A673 (cell line): ENCODE results near the gene SLC66A2. TPM values are rescaled to one million over a fixed set of nuclear protein-coding genes. Genes with fewer than 3 reads are reported as not detected.

Source experiments
- BruUV-seq: library from RNA; stranded (reverse); fragments of 400-500 nt; replicated peaks from 2 replicates; lab custom pipeline; 2021; lab: Mats Ljungman, UMichigan
- CTCF ChIA-PET: fragments of 300-600 bp; sonication (Branson Sonifier 250); formaldehyde crosslinking; loops from one replicate; lab custom pipeline; 2022; ENCODE audit warnings: antibody characterized with exemption; lab: Charles Lee
- POLR2A ChIA-PET: fragments of 300-600 bp; sonication (Branson Sonifier 250); formaldehyde crosslinking; loops from one replicate; lab custom pipeline; 2022; ENCODE audit warnings: antibody characterized with exemption; ENCODE audit not compliant: low non-redundant PET; lab: Charles Lee
- DNase-seq: peaks from one replicate; pipeline ENCODE4 v3.0.0-alpha.2; 2015; ENCODE audit warnings: low spot score
- H3K27ac ChIP-seq: fragments of 200-600 bp; sonication (generic); 2 replicates; pipeline ENCODE4 v1.5.1; 2016; ENCODE audit warnings: mixed run types, low read depth, mild to moderate bottlenecking, mixed read lengths, antibody characterized with exemption, low read length; ENCODE audit not compliant: poor library complexity, severe bottlenecking
- H3K27me3 ChIP-seq: fragments of 200-600 bp; sonication (generic); replicated peaks from 2 replicates; pipeline ENCODE4 v1.6.1; 2017; ENCODE audit warnings: mixed run types, low read depth, mild to moderate bottlenecking, mixed read lengths, antibody characterized with exemption, low read length; ENCODE audit not compliant: insufficient read depth, poor library complexity
- H3K36me3 ChIP-seq: fragments of 200-600 bp; sonication (generic); 2 replicates; pipeline ENCODE4 v1.6.1; 2016; ENCODE audit warnings: mixed run types, mild to moderate bottlenecking, mixed read lengths, antibody characterized with exemption, low read length; ENCODE audit not compliant: insufficient read depth, poor library complexity, severe bottlenecking
- H3K4me1 ChIP-seq: fragments of 200-600 bp; sonication (generic); 2 replicates; pipeline ENCODE4 v1.6.1; 2017; ENCODE audit warnings: mixed run types, mild to moderate bottlenecking, mixed read lengths, antibody characterized with exemption, low read length; ENCODE audit not compliant: insufficient read depth, poor library complexity, severe bottlenecking
- H3K4me3 ChIP-seq: fragments of 200-600 bp; sonication (generic); 2 replicates; pipeline ENCODE4 v1.5.1; 2016; ENCODE audit warnings: low read depth, mixed run types, mild to moderate bottlenecking, mixed read lengths, low read length; ENCODE audit not compliant: poor library complexity, severe bottlenecking
- H3K9me3 ChIP-seq: fragments of 200-600 bp; sonication (generic); 2 replicates; pipeline ENCODE4 v1.6.1; 2016; ENCODE audit warnings: mixed run types, low read depth, mild to moderate bottlenecking, mixed read lengths, antibody characterized with exemption, low read length; ENCODE audit not compliant: poor library complexity, severe bottlenecking
- EZH2 ChIP-seq: fragments of 200-600 bp; sonication (generic); IDR thresholded peaks from 2 replicates; pipeline ENCODE4 v1.6.1; 2017; ENCODE audit warnings: borderline replicate concordance, low read depth, mild to moderate bottlenecking, mixed read lengths, antibody characterized with exemption, low read length; ENCODE audit not compliant: poor library complexity, severe bottlenecking
- intact Hi-C: fragments of 100-400 bp; cut with micrococcal nuclease; formaldehyde crosslinking; loops from one replicate; pipeline ENCODE4 v1.10.0; 2022; ENCODE audit not compliant: unreplicated experiment
- total RNA-seq: library from RNA; stranded (reverse); gene quantifications from 2 replicates; pipeline ENCODE4 v1.2.3, GENCODE V29; 2021
- TF ChIP-seq, protein P1 (sequence below): fragments of 300-800, 200-600 bp; sonication (generic); conservative IDR thresholded peaks from 2 replicates; pipeline ENCODE4 v1.5.1; 2017; ENCODE audit warnings: low read depth, mild to moderate bottlenecking, antibody characterized with exemption, low read length, moderate library complexity, mixed read lengths

The SLC66A2 gene
- total RNA-seq, 1 experiment from 2014 or later, result 28.0 TPM

DNA sequence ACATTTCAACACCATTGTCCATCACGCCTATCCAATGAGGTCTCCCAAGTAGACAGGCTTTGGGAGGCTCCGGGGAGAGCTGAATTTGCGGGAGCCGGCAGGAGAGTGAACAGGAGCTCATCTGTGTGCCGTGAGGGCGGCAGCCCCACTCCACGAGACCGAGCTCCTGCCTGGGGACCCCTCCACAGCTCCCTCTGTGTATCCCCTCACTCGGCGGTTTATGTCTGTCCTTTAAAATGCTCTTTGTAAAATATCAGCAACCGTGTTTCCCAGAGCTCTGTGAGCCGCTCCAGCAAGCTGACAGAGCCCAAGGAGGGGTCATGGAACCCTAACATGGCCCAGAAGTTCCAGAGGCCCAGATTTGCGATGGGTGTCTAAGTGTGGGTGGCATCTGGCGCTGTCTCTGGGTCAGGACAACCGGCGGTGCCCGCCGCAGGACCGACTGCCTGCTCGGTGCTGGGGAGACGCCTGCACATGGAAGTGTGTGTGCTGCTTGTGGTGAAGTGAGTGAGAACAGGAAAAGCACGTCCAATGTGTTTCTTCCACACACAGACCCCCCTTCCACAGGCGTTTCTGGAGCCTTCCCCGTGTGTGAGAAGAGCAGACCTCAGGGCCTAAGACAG, 34.8 kb downstream of the SLC66A2 start:
- TF ChIP-seq EZH2, result no peak
- TF ChIP-seq, protein P1, sequence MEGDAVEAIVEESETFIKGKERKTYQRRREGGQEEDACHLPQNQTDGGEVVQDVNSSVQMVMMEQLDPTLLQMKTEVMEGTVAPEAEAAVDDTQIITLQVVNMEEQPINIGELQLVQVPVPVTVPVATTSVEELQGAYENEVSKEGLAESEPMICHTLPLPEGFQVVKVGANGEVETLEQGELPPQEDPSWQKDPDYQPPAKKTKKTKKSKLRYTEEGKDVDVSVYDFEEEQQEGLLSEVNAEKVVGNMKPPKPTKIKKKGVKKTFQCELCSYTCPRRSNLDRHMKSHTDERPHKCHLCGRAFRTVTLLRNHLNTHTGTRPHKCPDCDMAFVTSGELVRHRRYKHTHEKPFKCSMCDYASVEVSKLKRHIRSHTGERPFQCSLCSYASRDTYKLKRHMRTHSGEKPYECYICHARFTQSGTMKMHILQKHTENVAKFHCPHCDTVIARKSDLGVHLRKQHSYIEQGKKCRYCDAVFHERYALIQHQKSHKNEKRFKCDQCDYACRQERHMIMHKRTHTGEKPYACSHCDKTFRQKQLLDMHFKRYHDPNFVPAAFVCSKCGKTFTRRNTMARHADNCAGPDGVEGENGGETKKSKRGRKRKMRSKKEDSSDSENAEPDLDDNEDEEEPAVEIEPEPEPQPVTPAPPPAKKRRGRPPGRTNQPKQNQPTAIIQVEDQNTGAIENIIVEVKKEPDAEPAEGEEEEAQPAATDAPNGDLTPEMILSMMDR, result no peak
- Histone ChIP-seq H3K36me3 (peaks cover 7% of the 10 kb centered on the region), H3K27me3 (no peaks in the 10 kb centered on the region), H3K27ac (no peak overlapping the region), H3K4me3 (no peak overlapping the region), H3K9me3 (no peaks in the 10 kb centered on the region), H3K4me1 (no peaks in the 10 kb centered on the region)
- intact Hi-C loops, result no loop called here
- POLR2A ChIA-PET, result no interaction called here
- no peak for DNase-seq
- CTCF ChIA-PET, result no interaction called here
- BruUV-seq, result no TSS peak

DNA sequence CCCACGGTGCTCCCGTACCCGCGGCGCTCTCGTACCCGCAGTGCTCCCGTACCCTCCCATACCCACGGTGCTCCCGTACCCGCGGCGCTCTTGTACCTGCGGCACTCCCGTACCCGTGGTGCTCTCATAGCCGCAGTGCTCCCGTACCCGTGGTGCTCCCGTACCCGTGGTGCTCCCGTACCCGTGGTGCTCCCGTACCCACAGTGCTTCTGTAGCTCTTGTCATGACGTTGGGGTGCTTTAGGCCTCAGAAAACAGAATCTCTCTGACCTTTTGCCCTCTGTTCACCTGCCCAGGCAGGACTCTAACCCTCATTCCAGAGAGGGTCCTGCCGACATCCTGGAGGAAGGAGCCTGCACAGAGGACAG, 35.3 kb downstream of the SLC66A2 start:
- TF ChIP-seq EZH2, result no peak
- TF ChIP-seq, protein P1, result no peak
- CTCF ChIA-PET, result no interaction called here
- BruUV-seq, result no TSS peak
- Histone ChIP-seq H3K36me3 (peaks cover 7% of the 10 kb centered on the region), H3K9me3 (no peaks in the 10 kb centered on the region), H3K27me3 (no peaks in the 10 kb centered on the region), H3K4me1 (no peaks in the 10 kb centered on the region), H3K27ac (no peak overlapping the region), H3K4me3 (no peak overlapping the region)
- no peak for DNase-seq
- intact Hi-C loops, result no loop called here
- POLR2A ChIA-PET, result no interaction called here

DNA sequence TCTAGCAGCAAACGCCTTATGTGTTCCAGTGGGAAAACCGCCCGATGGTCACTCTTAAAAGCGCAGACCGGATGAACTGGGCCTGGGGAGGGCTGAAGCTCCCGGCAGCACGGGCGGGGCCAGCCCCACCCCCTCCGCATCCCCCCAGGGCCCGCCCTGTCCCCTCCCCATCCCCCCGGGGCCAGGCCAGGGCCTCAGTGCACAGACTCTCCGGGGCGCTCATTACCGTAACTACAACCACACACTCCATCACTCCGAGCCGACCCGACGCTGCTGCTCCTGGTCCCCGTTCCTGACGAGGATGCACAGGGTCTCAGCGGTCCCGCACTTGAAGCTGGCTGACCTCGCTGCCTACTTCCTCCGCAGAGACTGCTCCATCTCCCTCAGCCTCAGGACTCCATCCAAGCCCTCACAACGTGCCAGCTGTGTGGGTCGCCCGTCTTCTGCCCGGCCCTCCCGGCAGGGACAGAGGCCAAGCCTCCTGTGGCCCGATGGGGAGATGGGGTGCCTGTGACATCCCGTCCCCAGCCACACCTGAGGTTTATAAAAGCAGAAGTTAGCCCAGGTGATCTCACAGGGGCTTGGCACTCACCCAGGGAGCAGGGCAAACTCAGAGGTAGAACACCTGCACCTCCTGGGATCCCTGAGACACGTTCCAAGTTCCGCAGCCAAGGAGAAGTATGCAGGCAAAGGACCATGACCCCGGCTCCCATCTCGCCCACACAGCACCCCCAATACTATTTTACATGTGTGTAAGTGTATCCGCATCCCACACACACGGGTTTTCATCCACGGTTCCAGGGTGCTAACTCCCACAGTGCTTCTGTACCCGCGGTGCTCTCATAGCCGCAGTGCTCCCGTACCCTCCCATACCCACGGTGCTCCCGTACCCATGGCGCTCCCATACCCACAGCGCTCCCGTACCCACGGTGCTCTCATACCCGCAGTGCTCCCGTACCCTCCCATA, 36.0 kb downstream of the SLC66A2 start:
- ChIA-PET CTCF (no interaction called here), POLR2A (no interaction called here)
- H3K27ac ChIP-seq, result no peak overlapping the region
- no peak for DNase-seq
- no peaks in the 10 kb centered on the region for H3K9me3 ChIP-seq
- H3K27me3 ChIP-seq, result no peaks in the 10 kb centered on the region
- BruUV-seq, result no TSS peak
- H3K36me3 ChIP-seq, result peaks cover 7% of the 10 kb centered on the region
- H3K4me3 ChIP-seq, result no peak overlapping the region
- TF ChIP-seq EZH2, result no peak
- TF ChIP-seq, protein P1, result no peak
- H3K4me1 ChIP-seq, result no peaks in the 10 kb centered on the region
- intact Hi-C loops, result no loop called here
